SKM-1 (cell line): ENCODE results near the gene MYLK4.

Experiments used
- DNase-seq: peaks from one replicate; lab custom pipeline; 2025; ENCODE audit not compliant: unreplicated experiment; lab: John Stamatoyannopoulos, UW

Gene MYLK4

GRCh38 chr6:2633736-2634135 is 117.0 kb downstream of the MYLK4 start:
- DNase-seq: no peak

- no peak for DNase-seq
Observed at GRCh38 chr6:2632976-2633584, 117.6 kb downstream of the MYLK4 start.

GRCh38 chr6:2632368-2632767 is 118.4 kb downstream of the MYLK4 start:
- DNase-seq: no peak

- no peak for DNase-seq
Observed at GRCh38 chr6:2630891-2631571, 119.7 kb downstream of the MYLK4 start.

GRCh38 chr6:2630359-2630758 is 120.4 kb downstream of the MYLK4 start:
- no peak for DNase-seq

- no peak for DNase-seq
Observed at GRCh38 chr6:2626401-2626800, 124.3 kb downstream of the MYLK4 start.

- no peak for DNase-seq
Observed at GRCh38 chr6:2625581-2625980, 125.1 kb downstream of the MYLK4 start.

- no peak for DNase-seq
Observed at GRCh38 chr6:2624177-2624576, 126.5 kb downstream of the MYLK4 start.

- no peak for DNase-seq
Observed at GRCh38 chr6:2623295-2623694, 127.4 kb downstream of the MYLK4 start.

- no peak for DNase-seq
Observed at GRCh38 chr6:2622671-2623070, 128.1 kb downstream of the MYLK4 start.

GRCh38 chr6:2619651-2620050 is 131.1 kb downstream of the MYLK4 start:
- DNase-seq: no peak

- no peak for DNase-seq
Observed at GRCh38 chr6:2617729-2618128, 133.0 kb downstream of the MYLK4 start.

GRCh38 chr6:2616811-2617210 is 133.9 kb downstream of the MYLK4 start:
- DNase-seq: no peak

GRCh38 chr6:2615251-2615650 is 135.5 kb downstream of the MYLK4 start:
- no peak for DNase-seq

- no peak for DNase-seq
Observed at GRCh38 chr6:2614846-2615245, 135.9 kb downstream of the MYLK4 start.

- DNase-seq: no peak
Observed at GRCh38 chr6:2614155-2614554, 136.6 kb downstream of the MYLK4 start.
